B cell (primary cell): ENCODE data around the gene ZNF408.

Source experiments
- CTCF ChIP-seq: fragments of 200-600 bp; IDR thresholded peaks from one replicate; pipeline ENCODE4 v1.8.0; 2022; ENCODE audit warnings: antibody characterized with exemption, mild to moderate bottlenecking
- EZH2 ChIP-seq: IDR thresholded peaks from 2 replicates; pipeline ENCODE4 v1.6.1; 2012; ENCODE audit warnings: borderline replicate concordance, low read depth, mild to moderate bottlenecking, moderate library complexity, low read length; ENCODE audit not compliant: insufficient read depth, poor library complexity, severe bottlenecking

- no peak for TF ChIP-seq CTCF
- no peak for TF ChIP-seq EZH2
Observed at GRCh38 chr11:46697303-46697702, 3.5 kb upstream of the ZNF408 start.
